H1 (cell line): ENCODE measurements around the gene DOCK1.

ENCODE experiments used
- ASH2L ChIP-seq: fragments of 200-600, 300-600 bp; sonication (generic); IDR thresholded peaks from one replicate; pipeline ENCODE4 v1.7.1; 2017; ENCODE audit warnings: low read length
- CBX8 ChIP-seq: fragments of 300-800, 300-1000 bp; sonication (generic); IDR thresholded peaks from 2 replicates; pipeline ENCODE4 v1.7.1; 2016; ENCODE audit warnings: low read depth, low read length, borderline replicate concordance
- CREB1 ChIP-seq: IDR thresholded peaks from 2 replicates; pipeline ENCODE4 v1.6.1; 2012; ENCODE audit warnings: inconsistent platforms
- CTCF ChIP-seq, 3 experiments: IDR thresholded peaks; 1 replicate in 2 of 3; 2 replicates in 1 of 3; pipeline versions ENCODE4 v1.5.1 to v1.6.1; 2011; ENCODE audit warnings: low read length in 3 of 3, mild to moderate bottlenecking in 3 of 3, inconsistent platforms in 2 of 3, low read depth in 1 of 3, moderate library complexity in 1 of 3; ENCODE audit not compliant: insufficient read depth in 1 of 3; ENCODE audit errors: control extremely low read depth in 1 of 3
- EP300 ChIP-seq, 2 experiments: IDR thresholded peaks; 1 replicate in 1 of 2; 2 replicates in 1 of 2; pipeline ENCODE4 v1.6.1; 2011 to 2012; ENCODE audit warnings: low read depth in 2 of 2, low read length in 2 of 2, mild to moderate bottlenecking in 2 of 2, borderline replicate concordance in 1 of 2, inconsistent platforms in 1 of 2, moderate library complexity in 1 of 2
- GABPA ChIP-seq: IDR thresholded peaks from 2 replicates; pipeline ENCODE4 v1.6.1; 2011; ENCODE audit warnings: mild to moderate bottlenecking, low read length, moderate library complexity, borderline replicate concordance; ENCODE audit not compliant: insufficient read depth
- MAX ChIP-seq: IDR thresholded peaks from 2 replicates; pipeline ENCODE4 v1.6.1; 2012; ENCODE audit warnings: inconsistent platforms
- PHF8 ChIP-seq: fragments of 200-600 bp; sonication (generic); conservative IDR thresholded peaks from 2 replicates; pipeline ENCODE4 v1.7.1; 2012; ENCODE audit warnings: low read depth, mild to moderate bottlenecking, inconsistent platforms, low read length, moderate library complexity
- POLR2A ChIP-seq, 2 experiments: IDR thresholded peaks; 1 replicate in 1 of 2; 2 replicates in 1 of 2; pipeline ENCODE4 v1.6.1; 2011; ENCODE audit warnings: low read depth in 2 of 2, low read length in 2 of 2, mild to moderate bottlenecking in 2 of 2; ENCODE audit errors: control extremely low read depth in 1 of 2
- POLR2AphosphoS5 ChIP-seq: IDR thresholded peaks from 2 replicates; pipeline ENCODE4 v1.6.1; 2011; ENCODE audit warnings: low read depth, low read length
- SIX5 ChIP-seq: IDR thresholded peaks from 2 replicates; pipeline ENCODE4 v1.6.1; 2011; ENCODE audit warnings: mild to moderate bottlenecking, low read depth, low read length
- YY1 ChIP-seq: IDR thresholded peaks from 2 replicates; pipeline ENCODE4 v1.6.1; 2011; ENCODE audit warnings: low read depth, mild to moderate bottlenecking, low read length

GRCh38 chr10:127337801-127338200 is 432.6 kb downstream of the DOCK1 start:
- TF ChIP-seq CREB1 (no peak), POLR2AphosphoS5 (no peak), GABPA (no peak), CTCF (IDR thresholded peaks at IDR 0.05; ENCODE audit: control extremely low read depth in 1 of 3, insufficient read depth in 1 of 3, low read depth in 1 of 3, low read length in 3 of 3) (no peak), POLR2A (IDR thresholded peaks at IDR 0.05; ENCODE audit: control extremely low read depth in 1 of 2, low read depth in 2 of 2, low read length in 2 of 2) (no peak), CBX8 (no peak), SIX5 (no peak), EP300 (IDR thresholded peaks at IDR 0.05; ENCODE audit: borderline replicate concordance in 1 of 2, low read depth in 2 of 2, low read length in 2 of 2) (no peak), ASH2L (no peak), MAX (no peak), YY1 (no peak), PHF8 (no peak)
